HepG2 (cell line): ENCODE measurements around the gene MCF2L.

Source experiments
- NFRKB ChIP-seq: fragments of 450-650 bp; IDR thresholded peaks from 2 replicates; pipeline ENCODE4 v1.6.1; 2017
- ZNF747 ChIP-seq: sonication (generic); formaldehyde crosslinking; IDR thresholded peaks from 2 replicates; pipeline ENCODE4 v1.8.1; 2023; ENCODE audit warnings: missing genetic modification reagents, mild to moderate bottlenecking, borderline replicate concordance

DNA sequence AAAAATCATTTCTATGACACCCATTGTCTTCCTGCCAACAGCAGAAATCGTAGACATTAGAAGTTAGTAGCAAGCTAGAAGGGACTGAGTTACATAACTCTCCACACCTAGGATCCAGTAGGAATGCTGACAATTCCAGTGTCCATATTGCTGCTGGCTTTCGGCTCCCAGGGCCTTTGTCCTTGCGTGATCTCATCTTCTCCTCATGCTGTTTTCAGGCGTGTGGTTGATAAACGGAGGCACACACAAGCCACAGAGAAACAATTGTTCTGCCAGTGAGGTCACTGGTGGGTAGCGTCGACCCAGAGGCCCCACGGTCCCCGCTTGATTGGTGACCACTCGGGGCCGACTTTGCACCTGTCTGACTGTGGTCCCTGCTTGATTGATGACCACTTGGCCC, 104.9 kb downstream of the MCF2L start:
- TF ChIP-seq NFRKB (no peak), ZNF747 (CRISPR knock-in tag) (no peak)
